ENCODE data around the gene KIAA1549.

The KIAA1549 gene

DNA sequence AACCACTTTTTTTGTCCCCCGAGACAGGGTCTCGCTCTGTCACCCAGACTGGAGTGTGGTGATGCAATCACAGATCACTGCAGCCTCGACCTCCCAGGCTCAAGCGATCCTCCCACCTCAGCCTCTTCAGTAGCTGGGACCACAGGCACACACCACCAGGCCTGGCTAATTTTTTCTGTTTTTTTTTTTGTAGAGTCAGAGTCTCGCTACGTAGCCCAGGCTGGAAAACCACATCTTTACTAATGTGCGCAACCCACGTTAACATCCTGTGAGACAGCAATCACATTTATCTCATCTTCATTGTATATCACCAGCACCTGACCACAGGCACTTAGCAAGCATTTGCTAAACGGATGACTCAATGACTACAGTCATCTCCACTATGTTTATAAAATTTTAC, 105.4 kb downstream of the KIAA1549 start:
- Histone ChIP-seq H3K27ac (ENCODE audit: low read depth, low read length) (no peak overlapping the region), H3K36me3 (ENCODE audit: insufficient read depth, low read length) (no peaks in the 10 kb centered on the region), H3K9me3 (ENCODE audit: low read length) (no peaks in the 10 kb centered on the region), H3K4me3 (ENCODE audit: low read depth in 1 of 2, low read length in 2 of 2) (no peak overlapping the region), H3K9ac (ENCODE audit: low read length) (no peak overlapping the region), H3K27me3 (ENCODE audit: control insufficient read depth in 1 of 2, insufficient read depth in 2 of 2, low read length in 2 of 2) (no peaks in the 10 kb centered on the region), H3K4me1 (ENCODE audit: insufficient read depth, low read length) (no peaks in the 10 kb centered on the region)

- H3K36me3 ChIP-seq (ENCODE audit: insufficient read depth, low read length) = no peaks in the 10 kb centered on the region
- H3K9me3 ChIP-seq (ENCODE audit: low read length) = no peaks in the 10 kb centered on the region
- no peak overlapping the region for H3K4me3 ChIP-seq (ENCODE audit: low read depth in 1 of 2, low read length in 2 of 2)
- no peaks in the 10 kb centered on the region for H3K27me3 ChIP-seq (ENCODE audit: control insufficient read depth in 1 of 2, insufficient read depth in 2 of 2, low read length in 2 of 2)
- H3K27ac ChIP-seq (ENCODE audit: low read depth, low read length) = no peak overlapping the region
- H3K9ac ChIP-seq (ENCODE audit: low read length) = no peak overlapping the region
- H3K4me1 ChIP-seq (ENCODE audit: insufficient read depth, low read length) = no peaks in the 10 kb centered on the region
Observed at GRCh38 chr7:138873220-138873892, 107.8 kb downstream of the KIAA1549 start.

DNA sequence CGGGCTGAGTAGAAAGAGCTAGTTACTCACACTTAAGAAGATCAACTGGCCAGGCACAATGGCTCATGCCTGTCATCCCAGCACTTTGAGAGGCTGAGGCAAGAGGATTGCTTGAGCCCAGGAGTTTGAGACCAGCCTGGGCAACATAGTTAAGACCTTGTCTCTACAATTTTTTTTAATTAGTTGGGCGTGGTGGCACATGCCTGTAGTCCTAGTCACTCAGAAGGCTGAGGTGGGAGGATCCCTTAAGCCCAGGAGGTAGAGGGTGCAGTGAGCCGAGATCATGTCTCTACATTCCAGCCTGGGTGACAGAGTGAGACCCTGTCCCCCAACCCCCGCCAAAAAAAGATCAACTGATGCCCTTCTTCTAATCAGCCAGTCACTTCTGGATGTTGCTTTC, 108.6 kb downstream of the KIAA1549 start:
- no peaks in the 10 kb centered on the region for H3K36me3 ChIP-seq (ENCODE audit: insufficient read depth, low read length)
- H3K4me3 ChIP-seq (ENCODE audit: low read depth in 1 of 2, low read length in 2 of 2) = no peak overlapping the region
- H3K4me1 ChIP-seq (ENCODE audit: insufficient read depth, low read length) = no peaks in the 10 kb centered on the region
- H3K9me3 ChIP-seq (ENCODE audit: low read length) = no peaks in the 10 kb centered on the region
- H3K27me3 ChIP-seq (ENCODE audit: control insufficient read depth in 1 of 2, insufficient read depth in 2 of 2, low read length in 2 of 2) = no peaks in the 10 kb centered on the region
- H3K27ac ChIP-seq (ENCODE audit: low read depth, low read length) = no peak overlapping the region
- no peak overlapping the region for H3K9ac ChIP-seq (ENCODE audit: low read length)

DNA sequence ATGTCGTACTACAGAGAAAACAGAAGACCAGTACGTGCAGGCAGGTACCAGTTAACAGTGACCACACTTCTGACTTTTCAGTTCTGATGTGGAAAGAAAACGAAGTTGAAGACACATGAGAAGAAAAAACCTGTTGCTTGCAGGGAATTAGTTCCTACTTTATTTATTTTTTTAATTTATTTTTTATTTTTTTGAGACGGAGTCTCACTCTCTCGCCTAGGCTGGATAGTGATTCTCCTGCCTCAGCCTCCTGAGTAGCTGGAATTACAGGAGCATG, 109.4 kb downstream of the KIAA1549 start:
- H3K27me3 ChIP-seq (ENCODE audit: control insufficient read depth in 1 of 2, insufficient read depth in 2 of 2, low read length in 2 of 2) = no peaks in the 10 kb centered on the region
- H3K9ac ChIP-seq (ENCODE audit: low read length) = no peak overlapping the region
- H3K9me3 ChIP-seq (ENCODE audit: low read length) = no peaks in the 10 kb centered on the region
- no peak overlapping the region for H3K27ac ChIP-seq (ENCODE audit: low read depth, low read length)
- H3K4me3 ChIP-seq (ENCODE audit: low read depth in 1 of 2, low read length in 2 of 2) = no peak overlapping the region
- no peaks in the 10 kb centered on the region for H3K36me3 ChIP-seq (ENCODE audit: insufficient read depth, low read length)
- H3K4me1 ChIP-seq (ENCODE audit: insufficient read depth, low read length) = no peaks in the 10 kb centered on the region

DNA sequence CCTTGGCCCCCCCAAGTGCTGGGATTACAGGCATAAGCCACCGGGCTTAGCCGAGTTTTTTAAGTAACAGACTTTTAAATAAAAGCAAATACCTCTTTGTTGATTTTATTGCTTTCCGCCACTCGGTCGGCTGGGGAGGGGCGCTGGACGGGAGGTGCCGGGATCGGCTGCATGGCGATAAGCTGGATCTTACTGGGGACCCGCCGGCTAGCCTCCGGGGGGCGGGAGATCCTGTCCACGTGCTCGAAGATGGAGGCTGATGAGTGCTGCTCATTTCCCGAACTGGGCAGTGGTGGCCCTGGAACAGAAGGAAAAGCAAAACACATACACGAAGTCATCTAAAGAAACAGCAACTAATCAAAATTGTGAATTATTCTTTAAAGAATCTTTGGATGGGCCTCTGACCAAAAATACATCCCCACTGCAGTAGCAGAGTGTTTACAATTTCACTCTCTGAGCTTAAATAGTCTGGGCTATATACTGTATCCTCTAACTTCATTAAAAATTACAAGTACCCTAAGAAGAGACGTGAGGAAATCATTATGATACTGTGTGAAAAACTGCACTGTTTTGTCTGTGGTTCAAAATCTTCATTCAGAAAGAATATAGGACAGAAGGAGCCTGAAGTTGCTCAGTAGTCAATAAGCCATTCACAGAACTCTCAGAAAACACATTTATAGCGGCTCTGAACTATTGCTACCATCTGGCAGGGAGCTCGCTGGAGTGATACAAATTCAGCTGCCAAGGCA, 110.0 kb downstream of the KIAA1549 start:
- H3K9me3 ChIP-seq (ENCODE audit: low read length) = no peaks in the 10 kb centered on the region
- no peaks in the 10 kb centered on the region for H3K4me1 ChIP-seq (ENCODE audit: insufficient read depth, low read length)
- no peak overlapping the region for H3K27ac ChIP-seq (ENCODE audit: low read depth, low read length)
- no peaks in the 10 kb centered on the region for H3K36me3 ChIP-seq (ENCODE audit: insufficient read depth, low read length)
- H3K27me3 ChIP-seq (ENCODE audit: control insufficient read depth in 1 of 2, insufficient read depth in 2 of 2, low read length in 2 of 2) = no peaks in the 10 kb centered on the region
- H3K4me3 ChIP-seq (ENCODE audit: low read depth in 1 of 2, low read length in 2 of 2) = no peak overlapping the region
- no peak overlapping the region for H3K9ac ChIP-seq (ENCODE audit: low read length)

- H3K4me1 ChIP-seq (ENCODE audit: insufficient read depth, low read length) = no peaks in the 10 kb centered on the region
- H3K9me3 ChIP-seq (ENCODE audit: low read length) = no peaks in the 10 kb centered on the region
- no peak overlapping the region for H3K9ac ChIP-seq (ENCODE audit: low read length)
- no peak overlapping the region for H3K27ac ChIP-seq (ENCODE audit: low read depth, low read length)
- no peak overlapping the region for H3K4me3 ChIP-seq (ENCODE audit: low read depth in 1 of 2, low read length in 2 of 2)
- H3K36me3 ChIP-seq (ENCODE audit: insufficient read depth, low read length) = no peaks in the 10 kb centered on the region
- H3K27me3 ChIP-seq (ENCODE audit: control insufficient read depth in 1 of 2, insufficient read depth in 2 of 2, low read length in 2 of 2) = no peaks in the 10 kb centered on the region
Observed at GRCh38 chr7:138869353-138869752, 111.8 kb downstream of the KIAA1549 start.

DNA sequence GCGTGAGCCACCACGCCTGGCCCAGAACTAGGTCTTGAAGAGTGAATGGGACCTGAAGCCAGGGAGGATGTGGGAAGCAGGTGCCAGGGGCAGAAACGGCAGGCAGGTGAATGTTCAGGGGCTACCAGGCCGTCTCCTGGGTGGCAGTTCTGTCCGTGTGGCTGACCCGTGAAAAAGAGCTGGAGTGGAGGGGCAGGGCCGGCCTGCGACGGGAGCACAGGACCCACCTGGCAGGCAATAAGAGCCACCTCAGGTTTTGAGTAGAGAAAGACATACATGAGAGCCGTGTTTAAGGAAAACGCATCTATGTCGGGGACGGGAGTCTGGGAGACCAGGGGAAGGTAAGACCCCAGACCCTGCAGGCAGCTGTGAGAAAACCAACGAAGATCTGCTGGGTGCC, 112.5 kb downstream of the KIAA1549 start:
- H3K4me3 ChIP-seq (ENCODE audit: low read depth in 1 of 2, low read length in 2 of 2) = no peak overlapping the region
- no peak overlapping the region for H3K9ac ChIP-seq (ENCODE audit: low read length)
- H3K27me3 ChIP-seq (ENCODE audit: control insufficient read depth in 1 of 2, insufficient read depth in 2 of 2, low read length in 2 of 2) = no peaks in the 10 kb centered on the region
- no peaks in the 10 kb centered on the region for H3K9me3 ChIP-seq (ENCODE audit: low read length)
- H3K27ac ChIP-seq (ENCODE audit: low read depth, low read length) = no peak overlapping the region
- H3K36me3 ChIP-seq (ENCODE audit: insufficient read depth, low read length) = no peaks in the 10 kb centered on the region
- no peaks in the 10 kb centered on the region for H3K4me1 ChIP-seq (ENCODE audit: insufficient read depth, low read length)

DNA sequence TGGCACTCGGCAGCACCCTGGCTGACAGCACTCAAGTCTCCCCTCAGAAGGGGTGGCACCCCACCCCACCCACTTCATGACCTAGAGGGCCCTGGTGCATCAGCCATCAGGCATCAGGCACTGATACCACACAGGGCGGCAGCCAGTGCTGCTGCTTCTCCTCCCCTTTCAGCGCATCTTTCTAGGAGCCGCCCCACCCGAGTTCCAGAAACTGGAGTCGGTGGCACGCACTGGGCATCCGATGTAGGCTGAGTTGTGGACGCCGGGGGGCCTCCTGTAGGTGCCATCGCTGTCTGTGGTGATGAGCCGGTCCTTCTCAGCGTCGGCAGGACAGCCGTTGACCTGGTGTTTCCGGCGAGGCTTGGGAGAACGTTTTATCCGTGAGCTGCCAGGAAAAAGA, 113.4 kb downstream of the KIAA1549 start:
- Histone ChIP-seq H3K4me3 (ENCODE audit: low read depth in 1 of 2, low read length in 2 of 2) (no peak overlapping the region), H3K4me1 (ENCODE audit: insufficient read depth, low read length) (no peaks in the 10 kb centered on the region), H3K9ac (ENCODE audit: low read length) (no peak overlapping the region), H3K27ac (ENCODE audit: low read depth, low read length) (no peak overlapping the region), H3K36me3 (ENCODE audit: insufficient read depth, low read length) (no peaks in the 10 kb centered on the region), H3K27me3 (ENCODE audit: control insufficient read depth in 1 of 2, insufficient read depth in 2 of 2, low read length in 2 of 2) (no peaks in the 10 kb centered on the region), H3K9me3 (ENCODE audit: low read length) (no peaks in the 10 kb centered on the region)

GRCh38 chr7:138866353-138866752, 114.8 kb downstream of the KIAA1549 start:
- Histone ChIP-seq H3K9ac (ENCODE audit: low read length) (no peak overlapping the region), H3K4me3 (ENCODE audit: low read depth in 1 of 2, low read length in 2 of 2) (no peak overlapping the region), H3K27ac (ENCODE audit: low read depth, low read length) (no peak overlapping the region), H3K27me3 (ENCODE audit: control insufficient read depth in 1 of 2, insufficient read depth in 2 of 2, low read length in 2 of 2) (no peaks in the 10 kb centered on the region), H3K36me3 (ENCODE audit: insufficient read depth, low read length) (no peaks in the 10 kb centered on the region), H3K4me1 (ENCODE audit: insufficient read depth, low read length) (no peaks in the 10 kb centered on the region), H3K9me3 (ENCODE audit: low read length) (no peaks in the 10 kb centered on the region)

- no peaks in the 10 kb centered on the region for H3K9me3 ChIP-seq (ENCODE audit: low read length)
- H3K36me3 ChIP-seq (ENCODE audit: insufficient read depth, low read length) = no peaks in the 10 kb centered on the region
- H3K27ac ChIP-seq (ENCODE audit: low read depth, low read length) = no peak overlapping the region
- no peaks in the 10 kb centered on the region for H3K4me1 ChIP-seq (ENCODE audit: insufficient read depth, low read length)
- H3K9ac ChIP-seq (ENCODE audit: low read length) = no peak overlapping the region
- H3K4me3 ChIP-seq (ENCODE audit: low read depth in 1 of 2, low read length in 2 of 2) = no peak overlapping the region
- no peaks in the 10 kb centered on the region for H3K27me3 ChIP-seq (ENCODE audit: control insufficient read depth in 1 of 2, insufficient read depth in 2 of 2, low read length in 2 of 2)
Observed at GRCh38 chr7:138865843-138866242, 115.3 kb downstream of the KIAA1549 start.

GRCh38 chr7:138864667-138865066, 116.5 kb downstream of the KIAA1549 start:
- H3K36me3 ChIP-seq (ENCODE audit: insufficient read depth, low read length) = no peaks in the 10 kb centered on the region
- H3K4me3 ChIP-seq (ENCODE audit: low read depth in 1 of 2, low read length in 2 of 2) = no peak overlapping the region
- no peaks in the 10 kb centered on the region for H3K27me3 ChIP-seq (ENCODE audit: control insufficient read depth in 1 of 2, insufficient read depth in 2 of 2, low read length in 2 of 2)
- H3K27ac ChIP-seq (ENCODE audit: low read depth, low read length) = no peak overlapping the region
- H3K9ac ChIP-seq (ENCODE audit: low read length) = no peak overlapping the region
- H3K4me1 ChIP-seq (ENCODE audit: insufficient read depth, low read length) = no peaks in the 10 kb centered on the region
- H3K9me3 ChIP-seq (ENCODE audit: low read length) = no peaks in the 10 kb centered on the region

GRCh38 chr7:138863931-138864330, 117.3 kb downstream of the KIAA1549 start:
- H3K9ac ChIP-seq (ENCODE audit: low read length) = no peak overlapping the region

More at GRCh38 chr7:138863931-138864330, 117.3 kb downstream of the KIAA1549 start:
- Histone ChIP-seq H3K27ac (ENCODE audit: low read depth, low read length) (no peak overlapping the region), H3K36me3 (ENCODE audit: insufficient read depth, low read length) (no peaks in the 10 kb centered on the region), H3K27me3 (ENCODE audit: control insufficient read depth in 1 of 2, insufficient read depth in 2 of 2, low read length in 2 of 2) (no peaks in the 10 kb centered on the region), H3K4me1 (ENCODE audit: insufficient read depth, low read length) (no peaks in the 10 kb centered on the region), H3K4me3 (ENCODE audit: low read depth in 1 of 2, low read length in 2 of 2) (no peak overlapping the region), H3K9me3 (ENCODE audit: low read length) (no peaks in the 10 kb centered on the region)

Measured in muscle layer of colon (tissue), 2 donors.